ENCODE data around the gene DCST2.

GRCh38 chr1:154994269-154994587 lies 39.4 kb downstream of the DCST2 start:
- no peak for TF ChIP-seq POLR2A (IDR thresholded peaks at IDR 0.05)
- TF ChIP-seq, protein P1, sequence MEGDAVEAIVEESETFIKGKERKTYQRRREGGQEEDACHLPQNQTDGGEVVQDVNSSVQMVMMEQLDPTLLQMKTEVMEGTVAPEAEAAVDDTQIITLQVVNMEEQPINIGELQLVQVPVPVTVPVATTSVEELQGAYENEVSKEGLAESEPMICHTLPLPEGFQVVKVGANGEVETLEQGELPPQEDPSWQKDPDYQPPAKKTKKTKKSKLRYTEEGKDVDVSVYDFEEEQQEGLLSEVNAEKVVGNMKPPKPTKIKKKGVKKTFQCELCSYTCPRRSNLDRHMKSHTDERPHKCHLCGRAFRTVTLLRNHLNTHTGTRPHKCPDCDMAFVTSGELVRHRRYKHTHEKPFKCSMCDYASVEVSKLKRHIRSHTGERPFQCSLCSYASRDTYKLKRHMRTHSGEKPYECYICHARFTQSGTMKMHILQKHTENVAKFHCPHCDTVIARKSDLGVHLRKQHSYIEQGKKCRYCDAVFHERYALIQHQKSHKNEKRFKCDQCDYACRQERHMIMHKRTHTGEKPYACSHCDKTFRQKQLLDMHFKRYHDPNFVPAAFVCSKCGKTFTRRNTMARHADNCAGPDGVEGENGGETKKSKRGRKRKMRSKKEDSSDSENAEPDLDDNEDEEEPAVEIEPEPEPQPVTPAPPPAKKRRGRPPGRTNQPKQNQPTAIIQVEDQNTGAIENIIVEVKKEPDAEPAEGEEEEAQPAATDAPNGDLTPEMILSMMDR (IDR thresholded peaks at IDR 0.05): no peak

Data from heart left ventricle (tissue), 13 donors.